Measurements from ENCODE around the gene PLEKHH2.
"Not testable (repeated sequence)": the region's sequence is repeated elsewhere in the genome, so short reads cannot be mapped to it uniquely, and the experiment has no call there.

- not testable (repeated sequence) for TF ChIP-seq CTCF, POLR2A (IDR thresholded peaks at IDR 0.05)
These were observed 40.7 kb downstream of the PLEKHH2 start for GRCh38 chr2:43677783-43678182.

Measured in Peyer's patch (tissue), 4 donors.